H1 (cell line): Measurements from ENCODE around the gene PCSK4. TPM values are rescaled to one million over a fixed set of nuclear protein-coding genes. Genes with fewer than 3 reads are reported as not detected.

ENCODE experiments used
- CTCF ChIA-PET: fragments of 300-600 bp; sonication (Branson Sonifier 250); formaldehyde crosslinking; loops from one replicate; lab custom pipeline; 2021; ENCODE audit not compliant: partially characterized antibody; lab: Charles Lee
- POLR2A ChIA-PET: fragments of 300-600 bp; sonication (Branson Sonifier 250); formaldehyde crosslinking; loops from one replicate; lab custom pipeline; 2021; ENCODE audit warnings: inconsistent platforms; ENCODE audit not compliant: partially characterized antibody; lab: Charles Lee
- DNase-seq, 2 experiments: peaks; one replicate each; pipeline versions ENCODE4 v3.0.0 to v3.0.0-alpha.2; 2010 to 2022; ENCODE audit warnings: low spot score in 2 of 2, low read depth in 1 of 2, mixed read lengths in 1 of 2
- FAIRE-seq: peaks from 2 replicates; lab custom pipeline; 2011; peaks lifted over from hg19 to GRCh38; lab: Jason Lieb, UNC
- H2AFZ ChIP-seq: 2 replicates; pipeline ENCODE4 v1.8.1; 2012; ENCODE audit warnings: low read length, inconsistent platforms
- H2AK5ac ChIP-seq: 2 replicates; pipeline ENCODE4 v1.6.1; 2013; ENCODE audit warnings: low read depth, low read length
- H2BK120ac ChIP-seq: replicated peaks from 2 replicates; pipeline ENCODE3; 2013; ENCODE audit warnings: low read depth, low read length, inconsistent platforms
- H2BK12ac ChIP-seq: 2 replicates; pipeline ENCODE4 v1.6.1; 2013; ENCODE audit warnings: low read depth, low read length
- H2BK15ac ChIP-seq: 2 replicates; pipeline ENCODE4 v1.6.1; 2013; ENCODE audit warnings: low read length
- H2BK20ac ChIP-seq: 2 replicates; pipeline ENCODE4 v1.6.1; 2013; ENCODE audit warnings: low read length
- H2BK5ac ChIP-seq: 2 replicates; pipeline ENCODE4 v1.6.1; 2013; ENCODE audit warnings: low read depth, low read length
- H3K14ac ChIP-seq: 2 replicates; pipeline ENCODE4 v1.6.1; 2013; ENCODE audit warnings: inconsistent platforms; ENCODE audit not compliant: insufficient read length
- H3K18ac ChIP-seq: 2 replicates; pipeline ENCODE4 v1.6.1; 2013; ENCODE audit warnings: low read length; ENCODE audit errors: extremely low read depth
- H3K23ac ChIP-seq: 2 replicates; pipeline ENCODE4 v1.6.1; 2013; ENCODE audit warnings: inconsistent platforms; ENCODE audit not compliant: insufficient read length
- H3K23me2 ChIP-seq: 2 replicates; pipeline ENCODE4 v1.6.1; 2013; ENCODE audit warnings: low read depth, low read length
- H3K27ac ChIP-seq: 2 replicates; pipeline ENCODE4 v1.6.1; 2011; ENCODE audit warnings: low read depth, low read length, inconsistent platforms
- H3K27me3 ChIP-seq, 4 experiments: replicated peaks in 1 of 4; 1 replicate in 1 of 4; 2 replicates in 3 of 4; pipeline versions ENCODE4 v1.6.1 to v1.8.1; 2011 to 2013; ENCODE audit warnings: low read length in 3 of 4, mild to moderate bottlenecking in 3 of 4, inconsistent platforms in 2 of 4, mixed read lengths in 2 of 4, moderate library complexity in 1 of 4; ENCODE audit not compliant: control insufficient read depth in 3 of 4, insufficient read depth in 3 of 4; ENCODE audit errors: extremely low read depth in 1 of 4
- H3K36me3 ChIP-seq, 4 experiments: 2 replicates each; pipeline versions ENCODE4 v1.6.1 to v1.8.1; 2011 to 2013; ENCODE audit warnings: mild to moderate bottlenecking in 4 of 4, low read length in 3 of 4, moderate library complexity in 2 of 4, control low read depth in 1 of 4, inconsistent platforms in 1 of 4; ENCODE audit not compliant: insufficient read depth in 4 of 4, control insufficient read depth in 2 of 4
- H3K4ac ChIP-seq: replicated peaks from 2 replicates; pipeline ENCODE3; 2013; ENCODE audit warnings: low read length, low read depth, mixed read lengths, inconsistent platforms; ENCODE audit not compliant: insufficient read length
- H3K4me1 ChIP-seq, 4 experiments: replicated peaks in 1 of 4; 1 replicate in 1 of 4; 2 replicates in 3 of 4; pipeline versions ENCODE4 v1.6.1 to v1.8.1; 2011 to 2013; ENCODE audit warnings: low read length in 3 of 4, inconsistent platforms in 2 of 4, mixed read lengths in 1 of 4; ENCODE audit not compliant: insufficient read depth in 4 of 4, control insufficient read depth in 3 of 4
- H3K4me2 ChIP-seq, 2 experiments: 2 replicates each; pipeline versions ENCODE4 v1.6.1 to v1.8.1; 2011 to 2013; ENCODE audit warnings: low read depth in 2 of 2, low read length in 2 of 2, control low read depth in 1 of 2, inconsistent platforms in 1 of 2, mild to moderate bottlenecking in 1 of 2; ENCODE audit not compliant: insufficient read depth in 1 of 2
- H3K4me3 ChIP-seq, 4 experiments: fragments of 200-600, 300-600 bp in 1 of 4; sonication (generic), shearing (Covaris generic), sonication (Bioruptor Twin) in 1 of 4; 2 replicates each; pipeline versions ENCODE4 v1.5.1 to v1.8.1; 2011 to 2016; ENCODE audit warnings: low read length in 4 of 4, low read depth in 3 of 4, control low read depth in 2 of 4, inconsistent platforms in 2 of 4, mild to moderate bottlenecking in 2 of 4, mixed read lengths in 1 of 4, moderate library complexity in 1 of 4; ENCODE audit not compliant: insufficient read depth in 2 of 4; ENCODE audit errors: extremely low read depth in 1 of 4
- H3K56ac ChIP-seq: replicated peaks from 2 replicates; pipeline ENCODE3; 2013; ENCODE audit warnings: low read depth, mild to moderate bottlenecking, mixed read lengths, low read length, inconsistent platforms; ENCODE audit not compliant: insufficient read length
- H3K79me1 ChIP-seq: 2 replicates; pipeline ENCODE4 v1.6.1; 2013; ENCODE audit warnings: low read depth, low read length, control low read depth
- H3K79me2 ChIP-seq, 2 experiments: 2 replicates each; pipeline versions ENCODE4 v1.6.1 to v1.8.1; 2012 to 2013; ENCODE audit warnings: low read length in 2 of 2, mild to moderate bottlenecking in 2 of 2, inconsistent platforms in 1 of 2; ENCODE audit not compliant: insufficient read depth in 2 of 2, control insufficient read depth in 1 of 2
- H3K9ac ChIP-seq, 4 experiments: replicated peaks in 1 of 4; 1 replicate in 1 of 4; 2 replicates in 3 of 4; pipeline versions ENCODE4 v1.6.1 to v1.8.1; 2011 to 2013; ENCODE audit warnings: low read depth in 3 of 4, low read length in 3 of 4, control low read depth in 2 of 4, mild to moderate bottlenecking in 2 of 4, moderate library complexity in 2 of 4, inconsistent platforms in 1 of 4; ENCODE audit errors: extremely low read depth in 1 of 4
- H3K9me3 ChIP-seq, 2 experiments: 2 replicates each; pipeline versions ENCODE4 v1.6.1 to v1.8.1; 2012 to 2013; ENCODE audit warnings: mild to moderate bottlenecking in 2 of 2, moderate library complexity in 2 of 2, control low read depth in 1 of 2, inconsistent platforms in 1 of 2, low read depth in 1 of 2, low read length in 1 of 2, mixed read lengths in 1 of 2; ENCODE audit not compliant: insufficient read depth in 2 of 2
- H4K20me1 ChIP-seq, 2 experiments: replicated peaks in 1 of 2; 2 replicates each; pipeline versions ENCODE3 to v1.8.1; 2011 to 2013; ENCODE audit warnings: inconsistent platforms in 2 of 2, low read length in 2 of 2, mild to moderate bottlenecking in 1 of 2; ENCODE audit not compliant: insufficient read depth in 2 of 2, control insufficient read depth in 1 of 2
- H4K5ac ChIP-seq: 2 replicates; pipeline ENCODE4 v1.6.1; 2013; ENCODE audit warnings: low read length, low read depth, mixed read lengths, inconsistent platforms; ENCODE audit not compliant: insufficient read length
- H4K8ac ChIP-seq: 2 replicates; pipeline ENCODE4 v1.8.0; 2013; ENCODE audit warnings: mild to moderate bottlenecking, moderate library complexity, low read length, inconsistent platforms; ENCODE audit not compliant: insufficient read depth; ENCODE audit errors: extremely low read depth
- H4K91ac ChIP-seq: replicated peaks from 2 replicates; pipeline ENCODE3; 2013; ENCODE audit warnings: low read length, mixed read lengths, inconsistent platforms; ENCODE audit not compliant: insufficient read length
- BACH1 ChIP-seq: IDR thresholded peaks from 2 replicates; pipeline ENCODE4 v1.6.1; 2012; ENCODE audit warnings: low read length, improper control_type of control experiment
- GABPA ChIP-seq: IDR thresholded peaks from 2 replicates; pipeline ENCODE4 v1.6.1; 2011; ENCODE audit warnings: mild to moderate bottlenecking, low read length, moderate library complexity, borderline replicate concordance; ENCODE audit not compliant: insufficient read depth
- KDM5A ChIP-seq: fragments of 200-600 bp; IDR thresholded peaks from 2 replicates; pipeline ENCODE4 v1.7.1; 2012; ENCODE audit warnings: mild to moderate bottlenecking, low read length, inconsistent platforms, mixed read lengths
- POLR2A ChIP-seq, 2 experiments: IDR thresholded peaks; 1 replicate in 1 of 2; 2 replicates in 1 of 2; pipeline ENCODE4 v1.6.1; 2011; ENCODE audit warnings: low read depth in 2 of 2, low read length in 2 of 2, mild to moderate bottlenecking in 2 of 2; ENCODE audit errors: control extremely low read depth in 1 of 2
- POLR2AphosphoS5 ChIP-seq: IDR thresholded peaks from 2 replicates; pipeline ENCODE4 v1.6.1; 2011; ENCODE audit warnings: low read depth, low read length
- RAD21 ChIP-seq, 2 experiments: IDR thresholded peaks in 1 of 2; conservative IDR thresholded peaks in 1 of 2; 2 replicates each; pipeline ENCODE4 v1.6.1; 2011; ENCODE audit warnings: low read depth in 2 of 2, low read length in 2 of 2, improper control_type of control experiment in 1 of 2, inconsistent platforms in 1 of 2, mild to moderate bottlenecking in 1 of 2, moderate library complexity in 1 of 2
- SAP30 ChIP-seq: fragments of 300-600 bp; sonication (generic); IDR thresholded peaks from 2 replicates; pipeline ENCODE4 v1.7.1; 2012; ENCODE audit warnings: low read length, moderate library complexity, mild to moderate bottlenecking, inconsistent platforms; ENCODE audit not compliant: insufficient read depth, insufficient replicate concordance
- SIRT6 ChIP-seq: IDR thresholded peaks from one replicate; pipeline ENCODE4 v1.7.1; 2012; ENCODE audit warnings: low read length, inconsistent platforms
- SP1 ChIP-seq: IDR thresholded peaks from 2 replicates; pipeline ENCODE4 v1.6.1; 2011; ENCODE audit warnings: low read depth, low read length
- SP2 ChIP-seq: IDR thresholded peaks from 2 replicates; pipeline ENCODE4 v1.6.1; 2012; ENCODE audit warnings: mild to moderate bottlenecking, low read length, inconsistent platforms
- SRF ChIP-seq: IDR thresholded peaks from 2 replicates; pipeline ENCODE4 v1.6.1; 2011; ENCODE audit warnings: mild to moderate bottlenecking, low read depth, low read length, moderate library complexity
- TAF7 ChIP-seq: optimal IDR thresholded peaks from 2 replicates; pipeline ENCODE3; 2011; ENCODE audit warnings: low read depth, mild to moderate bottlenecking, inconsistent platforms, low read length, moderate library complexity, borderline replicate concordance
- TCF12 ChIP-seq: IDR thresholded peaks from 2 replicates; pipeline ENCODE4 v1.6.1; 2011; ENCODE audit warnings: low read depth, mild to moderate bottlenecking, low read length
- YY1 ChIP-seq: IDR thresholded peaks from 2 replicates; pipeline ENCODE4 v1.6.1; 2011; ENCODE audit warnings: low read depth, mild to moderate bottlenecking, low read length
- ZNF274 ChIP-seq: IDR thresholded peaks from 2 replicates; pipeline ENCODE4 v1.7.0; 2012; ENCODE audit warnings: low read length, borderline replicate concordance; ENCODE audit errors: extremely low read depth
- WGBS, 2 experiments: shearing (Covaris generic) in 1 of 2; methylation state at CpG; one replicate each; pipeline versions ENCODE4 v1.1.6 to v1.1.7; 2013 to 2015; ENCODE audit warnings: low lambda C conversion rate in 2 of 2, mixed read lengths in 2 of 2, inconsistent platforms in 1 of 2, low coverage in 1 of 2, missing lambda C conversion rate in 1 of 2; ENCODE audit not compliant: insufficient replicate concordance in 2 of 2, insufficient coverage in 1 of 2, insufficient read length in 1 of 2; ENCODE audit errors: extremely low coverage in 1 of 2, missing lambda C conversion rate in 1 of 2; 5-methylcytosine and 5-hydroxymethylcytosine counted together
- polyA plus RNA-seq, 7 experiments: library from polyadenylated mRNA; depleted of rRNA in 3 of 7; stranded (reverse) in 5 of 7; unstranded in 2 of 7; fragments of >200 nt in 5 of 7; fragments of 200-250 nt in 2 of 7; gene quantifications; 1 replicate in 5 of 7; 2 replicates in 1 of 7; 4 replicates in 1 of 7; pipeline versions ENCODE4 v1.2.1 to v1.2.3, GENCODE V29; 2011 to 2013; ENCODE audit warnings: missing spikeins in 2 of 7, mixed read lengths in 2 of 7
- total RNA-seq: library from RNA; stranded (reverse); fragmentation: NEBNext Ultra II Directional; extraction: Animal tissue kit (Norgen Biotek cat#: 25700); gene quantifications from 2 replicates; pipeline ENCODE4 v1.2.1, GENCODE V29; 2021

PCSK4 gene
- total and polyA plus RNA-seq, 2 of the 8 experiments (the other 6 are each of a cell fraction or from before 2014, with no cell fraction given) = 9.8 to 10.7 TPM

- H3K9me3 ChIP-seq = no peaks in the 10 kb centered on the region
- no peak overlapping the region for H3K23ac ChIP-seq
- H3K36me3 ChIP-seq = no peaks in the 10 kb centered on the region; a peak in 1 of 8 replicates
- H2AK5ac ChIP-seq = no peak overlapping the region
- FAIRE-seq (no peak), DNase-seq (peak in 1 of 2 experiments; percentile 48)
- H3K23me2 ChIP-seq = peaks cover 8% of the 10 kb centered on the region; the same call in 1 of the 2 replicates
- H3K18ac ChIP-seq = no peak overlapping the region
- peaks cover 19 to 34% (median 31%) of the 10 kb centered on the region in 4 experiments for H3K27me3 ChIP-seq
- H3K4me2 ChIP-seq = no peak overlapping the region; a peak in 1 of 4 replicates
- H3K14ac ChIP-seq = no peak overlapping the region
- ChIA-PET CTCF (interaction anchor here (1.0 to 1.2 kb wide), 3 partner anchors 11 to 59 kb away, joined by 3 to 4 read pairs (median 4); no protein-coding TSS in a partner anchor), POLR2A (interaction anchor here (0.8 to 1.4 kb wide), 2 partner anchors 11 to 66 kb away, joined by 3 to 4 read pairs; no protein-coding TSS in a partner anchor)
- no peak overlapping the region for H3K9ac ChIP-seq
- H4K20me1 ChIP-seq = peaks cover 8 to 15% of the 10 kb centered on the region in 2 experiments
- no peak overlapping the region for H3K4me3 ChIP-seq
- no peak overlapping the region for H2AFZ ChIP-seq
- H2BK5ac ChIP-seq = no peak overlapping the region
- 89% methylated on average over 31 of the region's 31 CpGs; no CpG with 5 or more reads in 1 of the 2 experiments for WGBS, 2 experiments
- H3K79me1 ChIP-seq = no peaks in the 10 kb centered on the region
- no peak overlapping the region for H3K56ac ChIP-seq
- no peak overlapping the region for H2BK20ac ChIP-seq
- H2BK15ac ChIP-seq = no peak overlapping the region
- no peak overlapping the region for H4K5ac ChIP-seq
- H4K91ac ChIP-seq = no peak overlapping the region
- peaks cover 0 to 3% (median 1%) of the 10 kb centered on the region in 4 experiments; a peak in 3 of 7 replicates for H3K4me1 ChIP-seq
- no peak overlapping the region for H3K4ac ChIP-seq
- 0 out of 2 replicates have a peak overlapping the region, but pooled peaks have one; percentile 40 for H2BK12ac ChIP-seq
- H4K8ac ChIP-seq = no peak overlapping the region
- H3K27ac ChIP-seq = no peak overlapping the region
- no peaks in the 10 kb centered on the region for H3K79me2 ChIP-seq
- no peak overlapping the region for H2BK120ac ChIP-seq
- TF ChIP-seq GABPA (0 out of 2 replicates have a peak, but pooled peaks have one; percentile 42), TCF12 (no peak), SP1 (no peak), SRF (no peak), SP2 (no peak), POLR2AphosphoS5 (no peak), ZNF274 (no peak), TAF7 (no peak), POLR2A (IDR thresholded peaks at IDR 0.05; ENCODE audit: control extremely low read depth in 1 of 2, low read depth in 2 of 2, low read length in 2 of 2) (no peak), KDM5A (no peak), YY1 (no peak), RAD21 (IDR thresholded peaks at IDR 0.05 in 1 of 2, conservative IDR thresholded peaks at IDR 0.05 in 1 of 2; ENCODE audit: low read depth in 2 of 2, low read length in 2 of 2) (peak in 1 of 2 experiments; percentile 12; a peak in 1 of 4 replicates), BACH1 (no peak), SAP30 (no peak), SIRT6 (no peak)
These were observed 35.2 kb upstream of the PCSK4 start for GRCh38 chr19:1525343-1525742.
